22Rv1 (cell line): ENCODE data around the gene KRTAP9-2.
"Not testable (repeated sequence)": the region's sequence is repeated elsewhere in the genome, so short reads cannot be mapped to it uniquely, and the experiment has no call there.

Experiments
- H3K27ac ChIP-seq: fragments of 450-650 bp; 2 replicates; pipeline ENCODE4 v1.5.1; 2017
- ZFX ChIP-seq: fragments of 450-650 bp; IDR thresholded peaks from 2 replicates; pipeline ENCODE4 v1.6.1; 2017; ENCODE audit warnings: antibody characterized with exemption, borderline replicate concordance
- TF ChIP-seq, protein P1 (sequence below): fragments of 450-650 bp; IDR thresholded peaks from 2 replicates; pipeline ENCODE4 v1.5.1; 2017; ENCODE audit warnings: mild to moderate bottlenecking

The KRTAP9-2 gene

DNA sequence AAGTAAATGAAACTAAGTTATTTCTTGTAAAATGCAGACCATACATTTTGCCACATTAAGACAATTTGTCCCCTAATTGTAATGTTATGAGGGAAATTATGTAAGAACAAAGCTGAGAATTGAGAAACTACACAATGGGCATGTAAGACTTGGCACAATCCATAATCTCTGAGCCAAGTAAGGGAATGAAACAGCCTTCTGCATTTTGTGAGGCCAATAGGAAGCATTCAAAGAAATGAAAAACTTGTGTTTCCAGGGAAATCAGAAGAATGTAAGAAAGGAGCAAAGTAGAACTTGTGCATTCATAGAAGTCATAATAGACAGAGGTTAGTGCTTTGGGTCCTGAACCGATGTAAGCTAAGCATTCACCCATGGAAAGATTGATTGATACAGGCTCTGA, 24.8 kb downstream of the KRTAP9-2 start:
- TF ChIP-seq, protein P1, sequence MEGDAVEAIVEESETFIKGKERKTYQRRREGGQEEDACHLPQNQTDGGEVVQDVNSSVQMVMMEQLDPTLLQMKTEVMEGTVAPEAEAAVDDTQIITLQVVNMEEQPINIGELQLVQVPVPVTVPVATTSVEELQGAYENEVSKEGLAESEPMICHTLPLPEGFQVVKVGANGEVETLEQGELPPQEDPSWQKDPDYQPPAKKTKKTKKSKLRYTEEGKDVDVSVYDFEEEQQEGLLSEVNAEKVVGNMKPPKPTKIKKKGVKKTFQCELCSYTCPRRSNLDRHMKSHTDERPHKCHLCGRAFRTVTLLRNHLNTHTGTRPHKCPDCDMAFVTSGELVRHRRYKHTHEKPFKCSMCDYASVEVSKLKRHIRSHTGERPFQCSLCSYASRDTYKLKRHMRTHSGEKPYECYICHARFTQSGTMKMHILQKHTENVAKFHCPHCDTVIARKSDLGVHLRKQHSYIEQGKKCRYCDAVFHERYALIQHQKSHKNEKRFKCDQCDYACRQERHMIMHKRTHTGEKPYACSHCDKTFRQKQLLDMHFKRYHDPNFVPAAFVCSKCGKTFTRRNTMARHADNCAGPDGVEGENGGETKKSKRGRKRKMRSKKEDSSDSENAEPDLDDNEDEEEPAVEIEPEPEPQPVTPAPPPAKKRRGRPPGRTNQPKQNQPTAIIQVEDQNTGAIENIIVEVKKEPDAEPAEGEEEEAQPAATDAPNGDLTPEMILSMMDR, result no peak
- TF ChIP-seq ZFX, result no peak
- H3K27ac ChIP-seq, result no peak overlapping the region

DNA sequence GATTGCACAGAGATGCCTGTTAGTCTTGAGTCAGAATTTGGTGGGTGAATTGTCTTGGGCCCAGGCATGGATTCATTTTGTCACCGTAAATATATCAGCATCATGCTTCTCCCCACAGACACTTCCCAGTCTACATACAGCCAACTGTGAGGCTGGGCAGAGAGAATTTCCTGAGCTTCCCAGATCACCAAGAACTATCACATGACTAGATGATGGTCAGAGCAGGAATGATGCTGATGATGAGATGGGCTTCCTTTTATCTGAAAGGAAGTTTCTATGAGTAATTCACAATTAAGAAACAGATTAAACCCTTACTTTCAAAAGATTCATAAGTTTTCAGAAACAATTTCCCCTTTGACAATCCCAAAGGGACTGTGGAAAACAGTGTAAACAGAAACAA, 28.4 kb downstream of the KRTAP9-2 start:
- TF ChIP-seq, protein P1, result no peak
- TF ChIP-seq ZFX, result no peak
- H3K27ac ChIP-seq, result no peak overlapping the region

DNA sequence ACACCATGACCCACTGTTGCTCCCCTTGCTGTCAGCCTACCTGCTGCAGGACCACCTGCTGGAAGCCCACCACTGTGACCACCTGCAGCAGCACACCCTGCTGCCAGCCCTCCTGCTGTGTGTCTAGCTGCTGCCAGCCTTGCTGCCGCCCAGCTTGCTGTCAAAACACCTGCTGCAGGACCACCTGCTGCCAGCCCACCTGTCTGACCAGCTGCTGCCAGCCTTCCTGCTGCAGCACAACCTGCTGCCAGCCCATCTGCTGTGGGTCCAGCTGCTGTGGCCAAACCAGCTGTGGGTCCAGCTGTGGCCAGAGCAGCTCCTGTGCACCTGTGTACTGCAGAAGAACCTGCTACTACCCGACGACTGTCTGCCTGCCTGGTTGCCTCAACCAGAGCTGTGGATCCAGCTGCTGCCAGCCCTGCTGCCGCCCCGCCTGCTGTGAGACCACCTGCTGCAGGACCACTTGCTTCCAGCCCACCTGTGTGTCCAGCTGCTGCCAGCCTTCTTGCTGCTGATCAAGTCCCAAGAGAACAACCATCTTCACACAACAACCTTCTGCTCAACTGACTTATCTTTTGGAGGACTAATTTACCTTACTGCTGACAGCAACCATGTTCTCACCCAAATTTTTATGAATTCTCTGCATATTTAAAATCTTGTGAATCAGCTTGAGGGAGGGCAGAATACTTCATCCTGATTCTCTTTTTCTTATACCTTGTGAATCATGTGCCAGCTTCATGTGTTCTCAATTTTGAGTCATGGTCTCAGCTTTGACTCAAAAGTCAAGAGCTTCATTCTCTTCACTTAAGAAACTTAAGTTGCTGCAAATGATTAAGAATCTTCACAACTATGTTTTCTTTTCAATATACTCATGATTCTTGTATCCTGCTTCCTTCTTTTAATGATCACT, 29.2 kb downstream of the KRTAP9-2 start, which contains the start of gene KRTAP9-9:
TSS of gene KRTAP9-9 (plus strand) at position 4 of the 910 bp plus-strand sequence.
- H3K27ac ChIP-seq, result not testable (repeated sequence)

DNA sequence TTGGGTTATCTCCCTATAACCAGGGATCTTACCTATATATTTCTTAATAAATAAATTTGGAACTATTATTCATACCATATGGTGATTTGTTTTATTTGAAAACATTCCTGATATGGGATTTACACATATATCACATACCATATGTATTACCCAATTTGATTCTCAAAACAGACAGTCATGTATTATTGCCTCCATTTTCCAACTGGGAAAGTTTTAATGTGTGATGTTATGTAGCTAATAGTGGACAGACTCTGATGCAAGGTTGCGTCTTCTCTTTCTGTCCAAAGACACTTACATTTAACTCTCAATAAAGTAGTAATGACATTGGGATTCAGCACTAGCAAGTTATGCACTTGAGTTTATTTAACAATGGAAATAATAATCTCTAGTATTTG, 29.8 kb downstream of the KRTAP9-2 start:
- TF ChIP-seq, protein P1, result no peak
- TF ChIP-seq ZFX, result no peak

DNA sequence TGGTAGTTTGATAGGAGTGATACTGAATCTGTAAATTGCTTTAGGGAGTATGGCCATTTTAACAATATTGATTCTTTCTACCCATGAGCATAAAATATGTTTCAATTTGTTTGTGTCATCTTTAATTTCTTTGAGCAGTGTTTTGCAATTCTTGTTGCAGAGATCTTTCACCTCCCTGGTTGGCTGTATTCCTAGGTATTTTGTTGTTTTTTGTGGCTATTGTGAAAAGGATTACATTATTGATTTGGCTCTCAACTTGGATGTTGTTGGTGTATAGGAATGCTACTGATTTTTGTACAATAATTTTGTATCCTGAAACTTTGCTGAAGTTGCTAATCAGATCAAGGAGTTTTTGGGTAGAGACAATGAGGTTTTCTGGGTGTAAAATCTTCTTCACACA, 32.0 kb downstream of the KRTAP9-2 start:
- TF ChIP-seq ZFX, result no peak
- TF ChIP-seq, protein P1, result no peak
- H3K27ac ChIP-seq, result no peak overlapping the region

More for the DNA sequence above, 29.8 kb downstream of the KRTAP9-2 start:
- H3K27ac ChIP-seq, result no peak overlapping the region

DNA sequence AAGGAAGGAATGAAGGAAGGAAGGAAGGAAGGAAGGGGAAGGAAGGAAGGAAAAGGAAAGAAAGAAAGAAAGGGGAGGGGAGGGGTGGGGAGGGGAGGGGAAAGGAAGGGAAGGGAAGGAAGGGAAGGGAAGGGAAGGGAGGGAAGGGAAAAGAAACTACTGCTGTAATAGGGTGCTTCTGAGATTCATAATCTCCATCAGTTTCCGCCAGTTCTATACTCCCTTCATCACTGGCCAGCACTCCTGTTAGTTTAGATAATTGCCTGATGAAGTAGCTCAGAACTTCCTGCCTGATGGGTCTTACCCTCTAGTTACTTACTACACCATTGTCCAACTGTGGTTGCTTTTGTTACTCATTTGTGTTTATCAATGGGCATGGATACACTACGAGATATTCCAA, 36.8 kb downstream of the KRTAP9-2 start:
- TF ChIP-seq ZFX, result no peak
- TF ChIP-seq, protein P1, result no peak
- H3K27ac ChIP-seq, result no peak overlapping the region

DNA sequence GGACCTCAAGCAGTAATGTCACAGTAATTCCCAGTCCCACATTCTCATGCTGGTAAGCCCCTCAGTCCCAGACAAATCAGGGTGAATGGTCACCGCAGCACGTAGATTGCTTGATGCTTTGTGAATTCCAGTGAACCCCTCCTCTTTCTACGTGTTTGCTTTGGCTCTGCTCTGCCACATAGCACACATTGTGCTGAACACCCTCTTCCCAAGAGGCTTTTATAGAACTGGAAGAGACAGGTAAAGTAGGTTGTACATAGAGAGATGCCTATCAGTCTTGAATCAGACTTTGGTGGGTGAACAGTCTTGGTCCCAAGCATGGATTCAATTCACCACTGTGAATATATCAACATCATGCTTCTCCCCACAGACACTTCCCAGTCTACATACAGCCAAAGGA, 38.2 kb downstream of the KRTAP9-2 start:
- H3K27ac ChIP-seq, result no peak overlapping the region
- TF ChIP-seq ZFX, result no peak
- TF ChIP-seq, protein P1, result no peak
